ENCODE data around the gene FGF14.
"Not testable (repeated sequence)": the region's sequence is repeated elsewhere in the genome, so short reads cannot be mapped to it uniquely, and the experiment has no call there.

The FGF14 gene

GRCh38 chr13:101837778-101838177 is 564.1 kb downstream of the FGF14 start:
- DNase-seq = not testable (repeated sequence)

GRCh38 chr13:101837288-101837687 is 564.6 kb downstream of the FGF14 start:
- DNase-seq = no peak

- no peak for DNase-seq
These were observed 565.9 kb downstream of the FGF14 start for GRCh38 chr13:101835920-101836319.

GRCh38 chr13:101833671-101834070 is 568.2 kb downstream of the FGF14 start:
- no peak for DNase-seq

GRCh38 chr13:101830035-101830434 is 571.8 kb downstream of the FGF14 start:
- no peak for DNase-seq

DNA sequence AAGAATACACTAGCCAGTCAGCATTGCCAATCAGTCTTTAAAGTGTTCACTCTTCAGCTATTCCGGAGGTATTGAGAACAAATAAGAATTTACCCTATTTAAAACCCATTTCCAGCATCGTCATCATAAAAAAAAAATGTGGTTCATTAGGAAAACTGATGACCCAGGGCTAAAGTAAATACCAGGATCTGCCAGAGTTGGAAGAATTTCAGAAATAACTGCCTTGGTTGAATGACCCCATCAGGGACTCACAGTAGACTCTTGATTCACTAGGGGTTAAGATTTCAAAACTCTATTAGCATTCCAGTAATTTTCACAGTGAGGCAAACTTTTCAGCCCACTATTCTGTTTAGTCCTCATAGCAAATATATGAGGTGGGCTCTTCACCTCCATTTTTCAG is 572.4 kb downstream of the FGF14 start:
- peak; percentile 28 for DNase-seq

DNA sequence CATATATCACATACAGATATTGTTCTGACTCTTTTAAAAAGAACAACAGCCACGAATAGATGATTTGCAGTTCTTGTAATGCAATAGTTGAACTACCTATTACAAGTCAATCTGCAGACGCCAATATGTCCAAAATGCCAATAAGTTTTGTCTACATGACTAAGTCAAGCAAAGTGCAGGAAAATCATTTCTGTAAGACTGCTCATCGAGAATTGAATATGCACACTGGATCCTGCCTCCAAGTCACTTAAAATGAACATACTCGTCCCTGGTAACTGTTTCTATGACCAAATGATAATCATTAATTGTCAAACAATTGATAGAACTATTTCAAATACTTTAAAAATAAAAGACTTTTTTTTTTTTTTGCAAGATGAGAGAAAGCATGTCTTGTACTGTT is 573.7 kb downstream of the FGF14 start:
- DNase-seq = no peak

- DNase-seq = no peak
These were observed 584.0 kb downstream of the FGF14 start for GRCh38 chr13:101817898-101818297.

DNA sequence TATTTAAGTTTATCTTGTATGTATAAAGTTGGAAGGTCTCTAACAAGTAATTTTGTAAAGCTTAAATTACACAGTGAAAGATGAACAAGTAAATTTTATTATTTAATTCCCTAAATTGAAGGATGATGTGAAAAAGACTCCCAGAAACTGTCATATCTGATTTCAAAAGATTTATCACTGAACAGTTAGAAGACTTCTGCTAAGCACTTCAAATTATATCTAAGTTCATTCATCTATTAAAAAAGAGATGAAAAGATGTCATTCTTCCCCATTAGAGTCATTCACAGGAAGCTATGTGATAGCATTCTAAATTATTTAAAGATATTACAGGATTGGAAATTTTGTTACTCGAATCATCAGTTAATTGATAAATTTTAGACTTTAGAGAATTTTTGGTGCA is 590.0 kb downstream of the FGF14 start:
- no peak for DNase-seq

GRCh38 chr13:101811284-101811839 is 590.5 kb downstream of the FGF14 start:
- DNase-seq = no peak

DNA sequence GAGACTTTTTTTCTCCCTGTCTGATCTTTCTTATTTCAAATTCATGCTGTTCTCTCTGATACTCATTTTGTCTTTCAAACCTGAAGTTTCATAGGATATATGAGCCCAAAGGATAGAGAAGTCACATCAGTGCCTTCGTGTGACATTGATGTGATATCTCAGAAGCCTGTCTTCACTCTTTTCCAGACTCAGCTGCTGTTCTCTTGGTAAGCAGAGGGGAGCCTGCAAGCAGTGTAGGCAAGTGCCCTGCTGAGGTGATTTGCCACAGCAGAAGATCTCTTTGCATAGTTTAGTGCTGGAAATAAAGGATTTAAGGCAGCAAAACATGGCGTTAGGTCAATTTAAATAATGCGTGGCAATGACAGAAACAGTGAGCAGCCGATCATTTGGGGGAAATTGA is 602.7 kb downstream of the FGF14 start:
- DNase-seq = no peak

DNA sequence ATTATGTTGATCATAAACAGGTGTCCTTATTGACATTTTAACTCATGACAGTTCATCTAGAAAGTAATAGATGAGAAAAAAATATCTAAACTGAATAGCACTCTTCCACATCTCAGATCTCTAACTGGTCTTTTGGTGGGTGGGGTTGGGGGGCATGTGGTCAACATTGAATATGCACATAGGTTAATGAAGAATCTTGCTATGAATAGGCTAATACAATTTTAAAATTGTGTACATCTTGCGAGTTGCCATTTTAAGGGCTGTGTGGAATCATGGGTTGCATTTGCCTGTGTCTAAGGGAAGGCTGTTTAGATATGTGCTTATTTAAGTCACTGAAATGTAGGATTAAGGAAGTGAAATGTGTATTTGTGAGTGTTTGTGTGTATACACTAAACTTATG is 603.4 kb downstream of the FGF14 start:
- DNase-seq = no peak

GRCh38 chr13:101795460-101795859 is 606.4 kb downstream of the FGF14 start:
- no peak for DNase-seq

GRCh38 chr13:101795025-101795424 is 606.8 kb downstream of the FGF14 start:
- DNase-seq = no peak

DNA sequence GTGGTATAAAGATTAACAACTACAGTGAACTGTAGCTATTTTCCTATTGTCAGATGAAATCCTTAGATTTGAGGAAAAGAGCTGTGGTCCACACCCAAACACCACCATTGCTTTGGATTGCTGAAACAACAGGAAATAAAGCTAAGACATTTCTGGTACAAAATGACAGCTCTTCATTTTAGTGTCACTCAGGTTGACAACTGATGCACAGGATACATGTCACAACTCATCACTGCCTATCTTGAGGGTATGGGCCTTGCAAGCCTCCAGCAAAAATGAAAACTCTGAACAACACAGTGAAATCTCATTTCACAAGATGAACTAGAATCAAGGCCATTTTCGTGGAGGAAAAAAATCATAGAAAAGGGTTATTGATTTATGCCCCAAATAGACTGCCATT is 609.7 kb downstream of the FGF14 start:
- no peak for DNase-seq

- peak; percentile 32 for DNase-seq
These were observed 616.0 kb downstream of the FGF14 start for GRCh38 chr13:101785858-101786257.

GRCh38 chr13:101784313-101784712 is 617.5 kb downstream of the FGF14 start:
- DNase-seq = no peak

DNA sequence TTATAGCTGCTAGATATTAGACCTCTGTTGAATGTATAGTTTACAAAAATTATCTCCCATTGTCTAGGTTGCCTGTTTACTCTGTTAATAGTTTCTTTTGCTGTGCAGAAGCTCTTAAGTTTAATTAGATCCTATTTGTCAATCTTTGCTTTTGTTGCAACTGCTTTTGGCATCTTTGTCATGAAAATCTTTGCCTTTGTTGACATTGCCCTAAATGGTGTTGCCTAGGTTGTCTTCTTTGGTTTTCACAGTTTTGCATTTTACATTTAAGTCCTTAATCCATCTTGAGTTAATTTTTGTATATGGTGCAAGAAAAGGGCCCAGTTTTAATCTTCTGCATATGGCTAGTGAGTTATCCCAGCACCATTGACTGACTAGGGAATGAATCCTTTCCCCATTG is 618.3 kb downstream of the FGF14 start:
- no peak for DNase-seq

DNA sequence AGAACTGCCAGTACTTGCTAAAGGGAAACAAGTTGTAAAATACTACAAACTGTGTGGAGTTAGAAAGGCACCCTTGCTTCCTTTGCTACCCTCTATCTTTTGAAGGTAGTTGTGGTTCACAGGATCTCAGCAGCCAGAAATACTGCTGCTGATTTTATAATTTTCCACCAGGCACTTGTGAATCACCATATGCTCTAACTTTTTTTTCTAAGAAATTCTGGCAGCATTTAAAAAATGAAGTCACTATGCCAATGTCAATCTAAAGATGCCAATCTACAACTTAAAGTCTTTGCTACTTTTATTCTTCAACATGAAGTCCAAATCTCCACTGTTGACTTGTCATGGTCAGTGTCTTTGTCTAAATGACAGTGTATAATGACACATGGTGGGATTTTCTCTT is 621.6 kb downstream of the FGF14 start:
- no peak for DNase-seq

- DNase-seq = no peak
These were observed 622.7 kb downstream of the FGF14 start for GRCh38 chr13:101779147-101779546.

DNA sequence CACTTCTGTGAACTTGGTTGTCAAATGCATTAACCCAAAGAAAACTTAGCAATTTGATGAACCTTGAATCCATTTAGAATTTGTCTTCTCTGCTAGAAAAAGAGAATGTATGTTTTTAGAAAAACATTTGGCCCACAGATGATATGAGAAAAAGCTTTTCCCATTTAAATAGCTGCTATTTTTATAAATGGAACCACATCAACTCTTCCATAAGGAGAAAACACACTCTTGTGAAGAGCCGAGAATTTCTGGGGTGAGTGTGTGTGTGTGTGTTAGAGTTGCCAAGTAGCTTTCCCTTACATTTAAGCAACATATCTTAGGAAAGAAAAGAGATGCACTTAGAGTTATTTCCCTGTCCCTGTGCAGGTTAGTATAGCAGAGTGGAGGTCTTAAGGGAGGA is 626.6 kb downstream of the FGF14 start:
- no peak for DNase-seq

GRCh38 chr13:101774393-101774792 is 627.5 kb downstream of the FGF14 start:
- DNase-seq = no peak

GRCh38 chr13:101773062-101773461 is 628.8 kb downstream of the FGF14 start:
- DNase-seq = no peak

- DNase-seq = no peak
These were observed 634.7 kb downstream of the FGF14 start for GRCh38 chr13:101767131-101767530.

DNA sequence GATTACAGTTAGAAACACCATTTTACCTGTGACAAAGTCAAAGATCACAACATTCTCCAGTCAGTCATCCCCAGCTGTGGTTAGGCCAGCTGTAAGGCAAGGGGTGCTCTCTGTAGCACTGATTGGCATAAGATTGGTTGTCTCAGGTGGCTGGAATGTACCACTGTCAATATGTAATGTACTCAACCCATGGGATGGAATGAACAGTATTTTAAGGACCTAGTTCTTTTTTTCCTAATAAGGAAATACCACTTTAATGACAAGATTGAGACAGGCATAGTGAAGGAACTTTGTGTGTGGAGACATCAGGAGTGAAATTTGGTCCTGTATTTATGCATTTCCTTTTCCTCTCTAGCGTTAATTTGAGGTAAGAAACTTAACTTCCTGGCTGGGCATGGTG is 638.7 kb downstream of the FGF14 start:
- DNase-seq = no peak

All from DMS79 treated with DMSO at 0.1 percent for 48 hours (cell line).